Caco-2 (cell line): Measurements from ENCODE around the gene SLC39A6. TPM values are rescaled to one million over a fixed set of nuclear protein-coding genes. Genes with fewer than 3 reads are reported as not detected.

Experiments used
- BruUV-seq: library from RNA; stranded (reverse); fragments of 400-500 nt; replicated peaks from 2 replicates; lab custom pipeline; 2021; lab: Mats Ljungman, UMichigan
- CTCF ChIA-PET: fragments of 300-600 bp; sonication (Branson Sonifier 250); formaldehyde crosslinking; loops from one replicate; lab custom pipeline; 2022; ENCODE audit warnings: antibody characterized with exemption; lab: Charles Lee
- POLR2A ChIA-PET: fragments of 300-600 bp; sonication (Branson Sonifier 250); formaldehyde crosslinking; loops from one replicate; lab custom pipeline; 2022; ENCODE audit warnings: antibody characterized with exemption; lab: Charles Lee
- DNase-seq, 2 experiments: peaks; one replicate each; pipeline versions ENCODE4 v3.0.0 to v3.0.0-alpha.2; 2020 to 2022
- H3K27me3 ChIP-seq: replicated peaks from 2 replicates; pipeline ENCODE4 v1.6.0; 2011; ENCODE audit warnings: low read length; ENCODE audit not compliant: control insufficient read depth, insufficient read depth
- H3K36me3 ChIP-seq: 2 replicates; pipeline ENCODE4 v1.5.1; 2011; ENCODE audit warnings: low read length; ENCODE audit not compliant: control insufficient read depth, insufficient read depth
- H3K4me1 ChIP-seq: fragments of 250-450 bp; sonication (Bioruptor Pico); 2 replicates; pipeline ENCODE4 v1.5.1; 2020; ENCODE audit warnings: mild to moderate bottlenecking
- H3K4me3 ChIP-seq: 2 replicates; pipeline ENCODE4 v1.5.1; 2011; ENCODE audit warnings: low read depth, mild to moderate bottlenecking, control low read depth, low read length
- H3K9me3 ChIP-seq: fragments of 250-450 bp; sonication (Bioruptor Pico); 2 replicates; pipeline ENCODE4 v1.5.1; 2020; ENCODE audit warnings: mild to moderate bottlenecking, moderate library complexity
- H3K27ac Mint-ChIP-seq: one replicate; pipeline ENCODE4 v1.8.0; 2022; ENCODE audit warnings: mixed read lengths; ENCODE audit not compliant: unreplicated experiment
- H3K27me3 Mint-ChIP-seq: one replicate; pipeline ENCODE4 v1.8.0; 2022; ENCODE audit warnings: mixed read lengths; ENCODE audit not compliant: insufficient read depth, unreplicated experiment
- H3K36me3 Mint-ChIP-seq: one replicate; pipeline ENCODE4 v1.8.0; 2022; ENCODE audit warnings: mild to moderate bottlenecking, mixed read lengths; ENCODE audit not compliant: insufficient read depth, unreplicated experiment
- H3K4me1 Mint-ChIP-seq: one replicate; pipeline ENCODE4 v1.8.0; 2022; ENCODE audit warnings: low read depth, mixed read lengths; ENCODE audit not compliant: unreplicated experiment
- H3K4me3 Mint-ChIP-seq: one replicate; pipeline ENCODE4 v1.8.0; 2022; ENCODE audit warnings: mild to moderate bottlenecking, moderate library complexity, mixed read lengths; ENCODE audit not compliant: unreplicated experiment
- H3K9me3 Mint-ChIP-seq: one replicate; pipeline ENCODE4 v1.8.0; 2022; ENCODE audit warnings: mixed read lengths; ENCODE audit not compliant: unreplicated experiment
- CTCF ChIP-seq, 2 experiments: fragments of 200-600 bp in 1 of 2; IDR thresholded peaks; 1 replicate in 1 of 2; 2 replicates in 1 of 2; pipeline versions ENCODE4 v1.5.1 to v1.8.0; 2011 to 2022; ENCODE audit warnings: antibody characterized with exemption in 1 of 2, control low read depth in 1 of 2, inconsistent platforms in 1 of 2, low read depth in 1 of 2, low read length in 1 of 2, mild to moderate bottlenecking in 1 of 2, moderate library complexity in 1 of 2; ENCODE audit not compliant: insufficient read depth in 1 of 2, severe bottlenecking in 1 of 2, unreplicated experiment in 1 of 2
- intact Hi-C: fragments of 100-400 bp; cut with micrococcal nuclease; formaldehyde crosslinking; loops from one replicate; pipeline ENCODE4 v1.10.0; 2022; ENCODE audit not compliant: unreplicated experiment
- total RNA-seq: library from RNA; stranded (reverse); gene quantifications from 2 replicates; pipeline ENCODE4 v1.2.3, GENCODE V29; 2022

SLC39A6 gene
- total RNA-seq, 1 experiment from 2014 or later, result 19.5 TPM

- H3K36me3 Mint-ChIP-seq, result peaks cover 6% of the 10 kb centered on the region
- H3K4me1 Mint-ChIP-seq, result no peaks in the 10 kb centered on the region
- Histone ChIP-seq H3K4me1 (no peaks in the 10 kb centered on the region), H3K36me3 (no peaks in the 10 kb centered on the region), H3K27me3 (no peaks in the 10 kb centered on the region), H3K4me3 (no peak overlapping the region), H3K9me3 (no peaks in the 10 kb centered on the region)
- no peak for DNase-seq
- H3K27ac Mint-ChIP-seq, result no peak overlapping the region
- POLR2A ChIA-PET, result no interaction called here
- no TSS peak for BruUV-seq
- no peak for TF ChIP-seq CTCF (IDR thresholded peaks at IDR 0.05; ENCODE audit: insufficient read depth in 1 of 2, low read depth in 1 of 2, low read length in 1 of 2, severe bottlenecking in 1 of 2, unreplicated experiment in 1 of 2)
- intact Hi-C loops, result loop anchor here (10.0 kb wide), 1 partner anchor 49 kb away; no protein-coding TSS in a partner anchor
- no peak overlapping the region for H3K4me3 Mint-ChIP-seq
- no peaks in the 10 kb centered on the region for H3K9me3 Mint-ChIP-seq
- no peaks in the 10 kb centered on the region for H3K27me3 Mint-ChIP-seq
- CTCF ChIA-PET, result no interaction called here
Observed at GRCh38 chr18:36064027-36064808, 64.9 kb downstream of the SLC39A6 start.

GRCh38 chr18:36058674-36059073 is 70.5 kb downstream of the SLC39A6 start:
- H3K27me3 Mint-ChIP-seq, result no peaks in the 10 kb centered on the region
- no peaks in the 10 kb centered on the region for H3K9me3 Mint-ChIP-seq
- CTCF ChIA-PET, result no interaction called here
- H3K4me1 Mint-ChIP-seq, result no peaks in the 10 kb centered on the region
- Histone ChIP-seq H3K4me3 (no peak overlapping the region), H3K27me3 (no peaks in the 10 kb centered on the region), H3K36me3 (no peaks in the 10 kb centered on the region), H3K4me1 (no peaks in the 10 kb centered on the region), H3K9me3 (no peaks in the 10 kb centered on the region)
- no peak overlapping the region for H3K27ac Mint-ChIP-seq
- intact Hi-C loops, result no loop called here
- H3K36me3 Mint-ChIP-seq, result peaks cover 2% of the 10 kb centered on the region
- POLR2A ChIA-PET, result no interaction called here
- no peak for TF ChIP-seq CTCF (IDR thresholded peaks at IDR 0.05; ENCODE audit: insufficient read depth in 1 of 2, low read depth in 1 of 2, low read length in 1 of 2, severe bottlenecking in 1 of 2, unreplicated experiment in 1 of 2)
- no peak overlapping the region for H3K4me3 Mint-ChIP-seq
- no TSS peak for BruUV-seq
- DNase-seq, result no peak

Other genes with a start within 250 kb of the SLC39A6 start
- 18.9 and 21.1 TPM in 2 replicates for gene RPRD1A, start 61.8 kb downstream of the SLC39A6 start, total RNA-seq
- 43.2 and 45.9 TPM in 2 replicates for gene ELP2, start 559 bp upstream of the SLC39A6 start, total RNA-seq
- gene MOCOS, start 58.2 kb upstream of the SLC39A6 start, total RNA-seq, result 4.1 and 5.5 TPM in 2 replicates
- gene FHOD3, start 168.4 kb upstream of the SLC39A6 start, total RNA-seq, result 0.07 TPM in 1 of 2 replicates, not detected in the other